HCT116 (cell line): ENCODE results near the gene TBC1D1. TPM values are rescaled to one million over a fixed set of nuclear protein-coding genes. Genes with fewer than 3 reads are reported as not detected.

Source experiments
- ATAC-seq: fragments of 200-7000 bp; cut with Tn5 transposase; 2 replicates; pipeline ENCODE4 v1.9.1; 2020; ENCODE audit warnings: mild to moderate bottlenecking, moderate library complexity
- BruUV-seq: library from RNA; stranded (reverse); fragments of 400-500 nt; replicated peaks from 2 replicates; lab custom pipeline; 2021; lab: Mats Ljungman, UMichigan
- CTCF ChIA-PET: fragments of 300-600 bp; sonication (Branson Sonifier 250); formaldehyde crosslinking; loops from one replicate; lab custom pipeline; 2021; ENCODE audit warnings: antibody characterized with exemption; lab: Charles Lee
- POLR2A ChIA-PET: fragments of 300-600, 350-600 bp; sonication (Branson Sonifier 250); formaldehyde crosslinking; loops from one replicate; lab custom pipeline; 2021; ENCODE audit warnings: antibody characterized with exemption; lab: Charles Lee
- RAD21 ChIA-PET, 2 experiments: fragments of 300-600 bp; sonication (Branson Sonifier 250); formaldehyde crosslinking; loops; one replicate each; lab custom pipeline; 2023; ENCODE audit warnings: low total read pairs in 2 of 2; ENCODE audit not compliant: uncharacterized antibody in 2 of 2, unreplicated experiment in 2 of 2, low non-redundant PET in 1 of 2; lab: Charles Lee
- DNase-seq: peaks from one replicate; pipeline ENCODE4 v3.0.0-alpha.2; 2010; ENCODE audit warnings: low read depth, low spot score
- H2AFZ ChIP-seq: fragments of 200-600 bp; shearing (Covaris generic), sonication (generic); 2 replicates; pipeline ENCODE4 v1.6.1; 2017; ENCODE audit warnings: low read depth, mixed run types, mixed read lengths, antibody characterized with exemption, low read length; ENCODE audit not compliant: poor library complexity, severe bottlenecking
- H3K27ac ChIP-seq: 2 replicates; pipeline ENCODE4 v1.5.1; 2012; ENCODE audit warnings: low read depth, low read length
- H3K27me3 ChIP-seq: fragments of 200-600 bp; sonication (generic); 2 replicates; pipeline ENCODE4 v1.6.1; 2016; ENCODE audit warnings: mixed run types, low read length, mixed read lengths; ENCODE audit not compliant: insufficient read depth
- H3K36me3 ChIP-seq, 2 experiments: fragments of 200-500 bp in 1 of 2; fragments of 200-600 bp in 1 of 2; sonication (Bioruptor generic) in 1 of 2; sonication (generic) in 1 of 2; 2 replicates each; pipeline versions ENCODE4 v1.5.1 to v1.6.1; 2014 to 2016; ENCODE audit warnings: low read length in 2 of 2, inconsistent platforms in 1 of 2, mixed read lengths in 1 of 2, mixed run types in 1 of 2; ENCODE audit not compliant: insufficient read depth in 2 of 2, control insufficient read depth in 1 of 2
- H3K4me1 ChIP-seq, 2 experiments: fragments of 200-600 bp in 1 of 2; sonication (generic) in 1 of 2; 2 replicates each; pipeline versions ENCODE4 v1.5.1 to v1.6.1; 2012 to 2017; ENCODE audit warnings: low read length in 2 of 2, inconsistent platforms in 1 of 2, mild to moderate bottlenecking in 1 of 2, mixed read lengths in 1 of 2, mixed run types in 1 of 2, moderate library complexity in 1 of 2; ENCODE audit not compliant: insufficient read depth in 2 of 2, control insufficient read depth in 1 of 2
- H3K4me2 ChIP-seq: fragments of 200-600 bp; sonication (generic); 2 replicates; pipeline ENCODE4 v1.6.1; 2017; ENCODE audit warnings: mixed run types, low read length, mixed read lengths
- H3K4me3 ChIP-seq, 2 experiments: fragments of 200-600 bp in 1 of 2; sonication (generic) in 1 of 2; replicated peaks in 1 of 2; 2 replicates each; pipeline ENCODE4 v1.5.1; 2011 to 2016; ENCODE audit warnings: low read length in 2 of 2, control low read depth in 1 of 2, low read depth in 1 of 2, mild to moderate bottlenecking in 1 of 2, mixed read lengths in 1 of 2, mixed run types in 1 of 2
- H3K79me2 ChIP-seq: fragments of 200-600 bp; sonication (generic); 2 replicates; pipeline ENCODE4 v1.6.1; 2017; ENCODE audit warnings: mild to moderate bottlenecking, mixed run types, low read length, moderate library complexity, mixed read lengths; ENCODE audit not compliant: insufficient read depth
- H3K9ac ChIP-seq: fragments of 200-600 bp; sonication (generic); 2 replicates; pipeline ENCODE4 v1.6.1; 2016; ENCODE audit warnings: low read length, mixed read lengths
- H3K9me2 ChIP-seq: fragments of 200-600 bp; sonication (generic), shearing (Covaris generic); 2 replicates; pipeline ENCODE4 v1.6.1; 2017; ENCODE audit warnings: mixed run types, mild to moderate bottlenecking, moderate library complexity; ENCODE audit not compliant: insufficient read depth
- H3K9me3 ChIP-seq, 2 experiments: fragments of 200-500 bp in 1 of 2; fragments of 200-600 bp in 1 of 2; sonication (Bioruptor generic) in 1 of 2; sonication (generic) in 1 of 2; 2 replicates each; pipeline ENCODE4 v1.6.1; 2014 to 2017; ENCODE audit warnings: low read length in 2 of 2, mixed read lengths in 2 of 2, inconsistent platforms in 1 of 2, low read depth in 1 of 2, mild to moderate bottlenecking in 1 of 2, mixed run types in 1 of 2, moderate library complexity in 1 of 2; ENCODE audit not compliant: control insufficient read depth in 1 of 2, insufficient read depth in 1 of 2
- H4K20me1 ChIP-seq: fragments of 200-600 bp; sonication (generic), shearing (Covaris generic); 2 replicates; pipeline ENCODE4 v1.6.1; 2017; ENCODE audit warnings: mixed run types, mild to moderate bottlenecking, moderate library complexity; ENCODE audit not compliant: insufficient read depth
- CEBPB ChIP-seq: IDR thresholded peaks from 2 replicates; pipeline ENCODE4 v1.6.1; 2012; ENCODE audit warnings: low read depth
- CTCF ChIP-seq, 3 experiments: fragments of 200-600 bp in 1 of 3; sonication (generic) in 1 of 3; IDR thresholded peaks in 2 of 3; conservative IDR thresholded peaks in 1 of 3; 2 replicates each; pipeline ENCODE4 v1.5.1; 2012 to 2017; ENCODE audit warnings: low read depth in 2 of 3, low read length in 2 of 3, antibody characterized with exemption in 1 of 3, borderline replicate concordance in 1 of 3, control low read depth in 1 of 3, mild to moderate bottlenecking in 1 of 3, mixed read lengths in 1 of 3, mixed run types in 1 of 3, moderate library complexity in 1 of 3; ENCODE audit not compliant: insufficient read depth in 1 of 3
- EZH2 ChIP-seq: fragments of 200-600 bp; sonication (generic); IDR thresholded peaks from 2 replicates; pipeline ENCODE4 v1.6.1; 2017; ENCODE audit warnings: antibody characterized with exemption, mixed run types
- EZH2phosphoT487 ChIP-seq: fragments of 200-600 bp; IDR thresholded peaks from 2 replicates; pipeline ENCODE4 v1.6.1; 2018; ENCODE audit warnings: antibody characterized with exemption, borderline replicate concordance
- FOSL1 ChIP-seq: IDR thresholded peaks from 2 replicates; pipeline ENCODE4 v1.6.1; 2012; ENCODE audit warnings: low read depth
- JUND ChIP-seq: IDR thresholded peaks from 2 replicates; pipeline ENCODE4 v1.6.1; 2012
- POLR2AphosphoS5 ChIP-seq: IDR thresholded peaks from 2 replicates; pipeline ENCODE4 v1.6.1; 2011; ENCODE audit warnings: mild to moderate bottlenecking, low read depth, low read length, moderate library complexity
- REST ChIP-seq: IDR thresholded peaks from 2 replicates; pipeline ENCODE4 v1.6.1; 2012; ENCODE audit warnings: low read depth
- SP1 ChIP-seq: IDR thresholded peaks from 2 replicates; pipeline ENCODE4 v1.6.1; 2012; ENCODE audit warnings: low read depth
- YY1 ChIP-seq: IDR thresholded peaks from 2 replicates; pipeline ENCODE4 v1.6.1; 2011; ENCODE audit warnings: low read length, low read depth, moderate library complexity, mild to moderate bottlenecking; ENCODE audit not compliant: insufficient replicate concordance; ENCODE audit errors: extremely low read depth
- ZFX ChIP-seq: fragments of 450-650 bp; IDR thresholded peaks from 2 replicates; pipeline ENCODE4 v1.6.1; 2017
- intact Hi-C: fragments of 100-400 bp; cut with micrococcal nuclease; formaldehyde crosslinking; loops from 2 replicates; pipeline ENCODE4 v1.10.0; 2022
- total RNA-seq: library from RNA; stranded (reverse); gene quantifications from one replicate; pipeline ENCODE4 v1.2.1, GENCODE V29; 2021; ENCODE audit not compliant: unreplicated experiment

Gene TBC1D1
- total RNA-seq, 1 experiment from 2014 or later, result 82.7 TPM

GRCh38 chr4:38004887-38005286, 114.0 kb downstream of the TBC1D1 start:
- Histone ChIP-seq H3K9me3 (no peaks in the 10 kb centered on the region), H3K36me3 (no peaks in the 10 kb centered on the region), H3K4me1 (peaks cover 0 to 3% of the 10 kb centered on the region in 2 experiments; a peak in 1 of 4 replicates), H3K4me2 (no peak overlapping the region), H3K27me3 (no peaks in the 10 kb centered on the region), H3K27ac (no peak overlapping the region), H2AFZ (no peak overlapping the region), H3K4me3 (no peak overlapping the region), H4K20me1 (0 out of 2 replicates have a peak, but pooled peaks cover 2% of the 10 kb centered on the region), H3K9me2 (no peaks in the 10 kb centered on the region), H3K9ac (no peak overlapping the region), H3K79me2 (peaks cover 8% of the 10 kb centered on the region)
- ChIA-PET CTCF (interaction anchor here (1.3 kb wide), 1 partner anchor 10 kb away, joined by 4 read pairs; no protein-coding TSS in a partner anchor), RAD21 (no interaction called here), POLR2A (interaction anchor here (1.0 kb wide), 1 partner anchor 24 kb away, joined by 3 read pairs; no protein-coding TSS in a partner anchor)
- ATAC-seq, result no peak
- intact Hi-C loops, result no loop called here
- no peak for TF ChIP-seq SP1
- no peak for TF ChIP-seq EZH2phosphoT487
- no peak for TF ChIP-seq POLR2AphosphoS5
- no peak for TF ChIP-seq ZFX
- no peak for TF ChIP-seq FOSL1
- TF ChIP-seq JUND, result no peak
- TF ChIP-seq CTCF (IDR thresholded peaks at IDR 0.05 in 2 of 3, conservative IDR thresholded peaks at IDR 0.05 in 1 of 3; ENCODE audit: borderline replicate concordance in 1 of 3, insufficient read depth in 1 of 3, low read depth in 2 of 3, low read length in 2 of 3), result no peak
- TF ChIP-seq EZH2, result no peak
- TF ChIP-seq REST, result no peak
- no peak for TF ChIP-seq YY1
- no peak for TF ChIP-seq CEBPB
- no peak for DNase-seq
- BruUV-seq, result no TSS peak
